Loucy (cell line): ENCODE measurements around the gene SMG1.

Experiments
- H2AFZ ChIP-seq: fragments of 200-600 bp; sonication (generic); 2 replicates; pipeline ENCODE4 v1.6.0; 2016; ENCODE audit warnings: antibody characterized with exemption, mild to moderate bottlenecking, low read length, moderate library complexity
- H3F3A ChIP-seq: fragments of 200-600 bp; 2 replicates; pipeline ENCODE4 v1.6.0; 2016; ENCODE audit warnings: antibody characterized with exemption, low read depth, mild to moderate bottlenecking
- H3K27me3 ChIP-seq: fragments of 200-600 bp; sonication (generic); 2 replicates; pipeline ENCODE4 v1.6.1; 2014; ENCODE audit warnings: low read length, mild to moderate bottlenecking; ENCODE audit not compliant: insufficient read depth, poor library complexity, severe bottlenecking
- H3K36me3 ChIP-seq: fragments of 200-600 bp; sonication (generic); 2 replicates; pipeline ENCODE4 v1.6.1; 2016; ENCODE audit warnings: low read length; ENCODE audit not compliant: insufficient read depth
- H3K4me1 ChIP-seq: fragments of 200-600 bp; sonication (generic); 2 replicates; pipeline ENCODE4 v1.5.1; 2014; ENCODE audit warnings: low read length, mild to moderate bottlenecking; ENCODE audit not compliant: insufficient read depth, poor library complexity, severe bottlenecking
- H3K4me2 ChIP-seq: fragments of 200-600 bp; sonication (generic); 2 replicates; pipeline ENCODE4 v1.6.0; 2014; ENCODE audit warnings: antibody characterized with exemption, low read length, low read depth, mild to moderate bottlenecking; ENCODE audit not compliant: poor library complexity, severe bottlenecking
- H3K4me3 ChIP-seq: fragments of 200-600 bp; sonication (generic); 2 replicates; pipeline ENCODE4 v1.5.1; 2014; ENCODE audit warnings: low read length, mild to moderate bottlenecking, mixed read lengths; ENCODE audit not compliant: poor library complexity, severe bottlenecking
- H3K79me2 ChIP-seq: fragments of 200-600 bp; sonication (generic); 2 replicates; pipeline ENCODE4 v1.6.1; 2014; ENCODE audit warnings: low read length; ENCODE audit not compliant: insufficient read depth
- H3K9ac ChIP-seq: fragments of 200-600 bp; sonication (generic); 2 replicates; pipeline ENCODE4 v1.6.0; 2014; ENCODE audit warnings: mild to moderate bottlenecking, low read depth, low read length, moderate library complexity; ENCODE audit not compliant: poor library complexity, severe bottlenecking
- H3K9me2 ChIP-seq: fragments of 200-600 bp; sonication (generic); replicated peaks from 2 replicates; pipeline ENCODE4 v1.6.1; 2016; ENCODE audit warnings: low read depth, low read length, mixed read lengths
- H3K9me3 ChIP-seq: fragments of 200-600 bp; sonication (generic); 2 replicates; pipeline ENCODE4 v1.6.1; 2014; ENCODE audit warnings: mild to moderate bottlenecking, antibody characterized with exemption, low read length, low read depth; ENCODE audit not compliant: insufficient read depth
- H4K20me1 ChIP-seq: fragments of 200-600 bp; sonication (generic); 2 replicates; pipeline ENCODE4 v1.6.0; 2014; ENCODE audit warnings: antibody characterized with exemption, low read length, mild to moderate bottlenecking; ENCODE audit not compliant: insufficient read depth, poor library complexity, severe bottlenecking
- EZH2phosphoT487 ChIP-seq: fragments of 200-600 bp; IDR thresholded peaks from 2 replicates; pipeline ENCODE4 v1.6.1; 2018; ENCODE audit warnings: antibody characterized with exemption, mild to moderate bottlenecking, moderate library complexity, borderline replicate concordance
- TF ChIP-seq, protein P1 (sequence below): fragments of 200-600 bp; sonication (generic); conservative IDR thresholded peaks from 2 replicates; pipeline ENCODE4 v1.5.1; 2014; ENCODE audit warnings: mild to moderate bottlenecking, antibody characterized with exemption, low read length

The SMG1 gene

DNA sequence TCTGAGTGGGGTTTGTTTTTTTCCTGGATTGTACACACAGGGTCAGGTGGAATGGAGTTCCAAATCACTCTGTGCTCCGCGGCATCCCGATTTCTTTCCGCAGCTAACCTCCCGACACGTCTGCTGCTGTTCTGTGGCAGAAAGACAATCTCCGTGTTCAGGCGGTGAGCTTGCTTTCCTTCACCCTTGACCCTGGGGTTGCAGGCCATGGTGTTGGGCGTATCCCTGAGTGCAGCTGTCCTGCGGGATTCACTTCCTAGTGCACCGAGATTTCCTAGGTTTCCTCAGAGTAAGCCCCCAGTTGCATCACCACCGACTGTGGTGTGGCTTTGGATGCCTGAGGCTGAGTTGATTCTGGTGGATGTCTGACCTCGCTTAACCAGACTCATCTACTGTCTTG, 117.0 kb downstream of the SMG1 start:
- Histone ChIP-seq H4K20me1 (no peaks in the 10 kb centered on the region), H2AFZ (no peak overlapping the region), H3K9me3 (no peaks in the 10 kb centered on the region), H3K4me1 (peaks cover 8% of the 10 kb centered on the region), H3F3A (no peaks in the 10 kb centered on the region), H3K79me2 (no peaks in the 10 kb centered on the region), H3K9me2 (no peaks in the 10 kb centered on the region), H3K4me2 (no peak overlapping the region), H3K36me3 (peaks cover 53% of the 10 kb centered on the region), H3K4me3 (no peak overlapping the region), H3K9ac (no peak overlapping the region), H3K27me3 (no peaks in the 10 kb centered on the region)
- TF ChIP-seq EZH2phosphoT487, result no peak
- TF ChIP-seq, protein P1, sequence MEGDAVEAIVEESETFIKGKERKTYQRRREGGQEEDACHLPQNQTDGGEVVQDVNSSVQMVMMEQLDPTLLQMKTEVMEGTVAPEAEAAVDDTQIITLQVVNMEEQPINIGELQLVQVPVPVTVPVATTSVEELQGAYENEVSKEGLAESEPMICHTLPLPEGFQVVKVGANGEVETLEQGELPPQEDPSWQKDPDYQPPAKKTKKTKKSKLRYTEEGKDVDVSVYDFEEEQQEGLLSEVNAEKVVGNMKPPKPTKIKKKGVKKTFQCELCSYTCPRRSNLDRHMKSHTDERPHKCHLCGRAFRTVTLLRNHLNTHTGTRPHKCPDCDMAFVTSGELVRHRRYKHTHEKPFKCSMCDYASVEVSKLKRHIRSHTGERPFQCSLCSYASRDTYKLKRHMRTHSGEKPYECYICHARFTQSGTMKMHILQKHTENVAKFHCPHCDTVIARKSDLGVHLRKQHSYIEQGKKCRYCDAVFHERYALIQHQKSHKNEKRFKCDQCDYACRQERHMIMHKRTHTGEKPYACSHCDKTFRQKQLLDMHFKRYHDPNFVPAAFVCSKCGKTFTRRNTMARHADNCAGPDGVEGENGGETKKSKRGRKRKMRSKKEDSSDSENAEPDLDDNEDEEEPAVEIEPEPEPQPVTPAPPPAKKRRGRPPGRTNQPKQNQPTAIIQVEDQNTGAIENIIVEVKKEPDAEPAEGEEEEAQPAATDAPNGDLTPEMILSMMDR, result no peak

- Histone ChIP-seq H3K9ac (no peak overlapping the region), H3F3A (no peaks in the 10 kb centered on the region), H3K27me3 (no peaks in the 10 kb centered on the region), H3K4me3 (no peak overlapping the region), H3K36me3 (peaks cover 33% of the 10 kb centered on the region), H3K79me2 (peaks cover 13% of the 10 kb centered on the region), H4K20me1 (peaks cover 4% of the 10 kb centered on the region), H2AFZ (no peak overlapping the region), H3K9me2 (no peaks in the 10 kb centered on the region), H3K9me3 (no peaks in the 10 kb centered on the region), H3K4me2 (no peak overlapping the region), H3K4me1 (peaks cover 21% of the 10 kb centered on the region)
- TF ChIP-seq EZH2phosphoT487, result no peak
- TF ChIP-seq, protein P1, result no peak
These were observed 120.9 kb downstream of the SMG1 start for GRCh38 chr16:18805257-18805773.

- Histone ChIP-seq H3K36me3 (peaks cover 26% of the 10 kb centered on the region), H2AFZ (no peak overlapping the region), H3K9ac (peak overlapping the region; percentile 55), H3K79me2 (peaks cover 21% of the 10 kb centered on the region), H3K9me3 (no peaks in the 10 kb centered on the region), H3K4me3 (no peak overlapping the region), H3K4me1 (peaks cover 22% of the 10 kb centered on the region), H3K27me3 (no peaks in the 10 kb centered on the region), H3F3A (no peaks in the 10 kb centered on the region), H3K9me2 (no peaks in the 10 kb centered on the region), H4K20me1 (peaks cover 11% of the 10 kb centered on the region), H3K4me2 (peak overlapping the region; percentile 58)
- no peak for TF ChIP-seq EZH2phosphoT487
- TF ChIP-seq, protein P1, result no peak
These were observed 121.7 kb downstream of the SMG1 start for GRCh38 chr16:18804540-18804939.
